GM12878 (cell line): ENCODE data around the gene SACM1L. TPM values are rescaled to one million over a fixed set of nuclear protein-coding genes. Genes with fewer than 3 reads are reported as not detected.

Experiments
- ATAC-seq: fragments of 200-7000 bp; cut with Tn5 transposase; 3 replicates; pipeline ENCODE4 v1.9.1; 2020; ENCODE audit warnings: mild to moderate bottlenecking, moderate library complexity
- BruUV-seq: library from RNA; stranded (reverse); fragments of 400-500 nt; replicated peaks from 2 replicates; lab custom pipeline; 2021; lab: Mats Ljungman, UMichigan
- CTCF ChIA-PET: fragments of 300-600 bp; sonication (Branson Sonifier 250); formaldehyde crosslinking; extraction: SDS; loops from one replicate; lab custom pipeline; 2021; ENCODE audit warnings: inconsistent platforms; lab: Yijun Ruan, JAX
- POLR2A ChIA-PET: fragments of 350-600 bp; formaldehyde crosslinking; extraction: SDS; loops from one replicate; lab custom pipeline; 2021; ENCODE audit warnings: inconsistent platforms; lab: Charles Lee
- RAD21 ChIA-PET: fragments of 300-600 bp; sonication (Branson Sonifier 250); formaldehyde crosslinking; loops from one replicate; lab custom pipeline; 2023; ENCODE audit warnings: antibody characterized with exemption; ENCODE audit not compliant: unreplicated experiment; lab: Charles Lee
- SMC1A ChIA-PET: fragments of 300-600 bp; sonication (Branson Sonifier 250); formaldehyde crosslinking; loops from one replicate; lab custom pipeline; 2023; ENCODE audit not compliant: unreplicated experiment, uncharacterized antibody; lab: Charles Lee
- DNase-seq: peaks from one replicate; pipeline ENCODE4 v3.0.0-alpha.2; 2011; ENCODE audit warnings: low read depth, low spot score
- FAIRE-seq: peaks from 3 replicates; lab custom pipeline; 2011; peaks lifted over from hg19 to GRCh38; lab: Jason Lieb, UNC
- H2AFZ ChIP-seq: 2 replicates; pipeline ENCODE4 v1.6.0; 2011; ENCODE audit warnings: low read depth, low read length, control low read depth; ENCODE audit not compliant: control insufficient read depth
- H3K27ac ChIP-seq: 2 replicates; pipeline ENCODE4 v1.5.1; 2011; ENCODE audit warnings: control low read depth; ENCODE audit not compliant: control insufficient read depth, insufficient read depth
- H3K27me3 ChIP-seq, 2 experiments: replicated peaks in 1 of 2; 2 replicates each; pipeline versions ENCODE4 v1.6.0 to v1.6.1; 2011; ENCODE audit warnings: low read length in 1 of 2; ENCODE audit not compliant: control insufficient read depth in 2 of 2, insufficient read depth in 2 of 2
- H3K36me3 ChIP-seq, 2 experiments: 2 replicates each; pipeline ENCODE4 v1.5.1; 2011; ENCODE audit warnings: low read length in 1 of 2; ENCODE audit not compliant: control insufficient read depth in 2 of 2, insufficient read depth in 2 of 2
- H3K4me1 ChIP-seq: 2 replicates; pipeline ENCODE4 v1.6.1; 2011; ENCODE audit warnings: mild to moderate bottlenecking, low read length, moderate library complexity, mixed read lengths; ENCODE audit not compliant: control insufficient read depth, insufficient read depth
- H3K4me2 ChIP-seq: 2 replicates; pipeline ENCODE4 v1.6.0; 2011; ENCODE audit warnings: control low read depth; ENCODE audit not compliant: control insufficient read depth, insufficient read depth
- H3K4me3 ChIP-seq: fragments of 200-600 bp; sonication (generic); 2 replicates; pipeline ENCODE4 v1.5.1; 2016
- H3K79me2 ChIP-seq: 2 replicates; pipeline ENCODE4 v1.6.0; 2011; ENCODE audit warnings: low read length; ENCODE audit not compliant: control insufficient read depth, insufficient read depth
- H3K9ac ChIP-seq: 2 replicates; pipeline ENCODE4 v1.8.0; 2011; ENCODE audit warnings: low read length, control low read depth, mixed read lengths; ENCODE audit not compliant: control insufficient read depth, insufficient read depth
- H3K9me3 ChIP-seq: replicated peaks from 3 replicates; pipeline ENCODE4 v1.5.1; 2011; ENCODE audit warnings: mild to moderate bottlenecking, low read length; ENCODE audit not compliant: control insufficient read depth, insufficient read depth
- H4K20me1 ChIP-seq: 2 replicates; pipeline ENCODE4 v1.6.0; 2011; ENCODE audit not compliant: control insufficient read depth, insufficient read depth
- CHD2 ChIP-seq: IDR thresholded peaks from 2 replicates; pipeline ENCODE4 v1.6.1; 2011; ENCODE audit warnings: low read depth, low read length, improper control_type of control experiment, borderline replicate concordance
- CREM ChIP-seq: IDR thresholded peaks from 2 replicates; pipeline ENCODE4 v1.6.1; 2014; ENCODE audit warnings: antibody characterized with exemption, low read depth
- DPF2 ChIP-seq: fragments of 450-650 bp; IDR thresholded peaks from 2 replicates; pipeline ENCODE4 v1.6.1; 2017; ENCODE audit warnings: mild to moderate bottlenecking
- E2F4 ChIP-seq: IDR thresholded peaks from 2 replicates; pipeline ENCODE4 v1.6.1; 2012; ENCODE audit warnings: low read depth, low read length, improper control_type of control experiment
- HDGF ChIP-seq: fragments of 450-650 bp; IDR thresholded peaks from 2 replicates; pipeline ENCODE4 v1.6.1; 2016; ENCODE audit warnings: antibody characterized with exemption
- JUND ChIP-seq: IDR thresholded peaks from 2 replicates; pipeline ENCODE4 v1.6.1; 2012; ENCODE audit warnings: low read depth, mild to moderate bottlenecking, low read length, improper control_type of control experiment, moderate library complexity
- NFYA ChIP-seq: IDR thresholded peaks from 2 replicates; pipeline ENCODE4 v1.6.1; 2011; ENCODE audit warnings: low read depth, mild to moderate bottlenecking, low read length, improper control_type of control experiment, borderline replicate concordance
- PKNOX1 ChIP-seq: fragments of 450-650 bp; IDR thresholded peaks from 2 replicates; pipeline ENCODE4 v1.6.1; 2016; ENCODE audit warnings: mild to moderate bottlenecking
- POU2F2 ChIP-seq: IDR thresholded peaks from 3 replicates; pipeline ENCODE4 v1.6.1; 2011; ENCODE audit warnings: low read depth, mild to moderate bottlenecking, low read length, borderline replicate concordance
- SKIL ChIP-seq: fragments of 450-650 bp; IDR thresholded peaks from 2 replicates; pipeline ENCODE4 v1.6.1; 2017; ENCODE audit warnings: mild to moderate bottlenecking, low read depth, inconsistent platforms; ENCODE audit not compliant: poor library complexity, severe bottlenecking
- STAT3 ChIP-seq: IDR thresholded peaks from 2 replicates; pipeline ENCODE4 v1.6.1; 2011; ENCODE audit warnings: low read depth, low read length, improper control_type of control experiment
- ZBED1 ChIP-seq: IDR thresholded peaks from 2 replicates; pipeline ENCODE4 v1.6.1; 2016; ENCODE audit warnings: borderline replicate concordance
- WGBS: methylation state at CpG from one replicate; pipeline ENCODE4 v1.1.6; 2016; ENCODE audit warnings: low lambda C conversion rate; ENCODE audit not compliant: insufficient replicate concordance, insufficient coverage; ENCODE audit errors: missing lambda C conversion rate; 5-methylcytosine and 5-hydroxymethylcytosine counted together
- in situ Hi-C: fragments of 300-500 bp; cut with MboI; formaldehyde crosslinking; loops from 9 replicates; pipeline ENCODE4 v1.14.3; 2018; ENCODE audit warnings: mixed read lengths
- intact Hi-C: fragments of 100-400 bp; cut with micrococcal nuclease; formaldehyde crosslinking; loops from one replicate; pipeline ENCODE4 v1.14.2; 2022; ENCODE audit not compliant: unreplicated experiment
- polyA plus RNA-seq, 11 experiments: library from polyadenylated mRNA; depleted of rRNA in 4 of 11; unstranded in 6 of 11; stranded (reverse) in 5 of 11; fragments of >200 nt; fragmentation: Nextera tagmentation in 4 of 11; fragmentation: Illumina TruSeq in 1 of 11; extraction: Ambion mirVana in 4 of 11; extraction: Trizol in 1 of 11; gene quantifications; 1 replicate in 1 of 11; 2 replicates in 10 of 11; pipeline versions ENCODE4 v1.2.1 to v1.2.3, GENCODE V29; 2011 to 2016; ENCODE audit warnings: inconsistent platforms in 2 of 11, missing spikeins in 2 of 11, low read depth in 1 of 11
- total RNA-seq, 4 experiments: library from RNA; depleted of rRNA in 3 of 4; stranded (reverse); fragments of >200 nt in 3 of 4; fragmentation: Illumina TruSeq in 1 of 4; extraction: Trizol in 1 of 4; gene quantifications; 2 replicates each; pipeline versions ENCODE4 v1.2.1 to v1.2.3, GENCODE V29; 2013 to 2021

SACM1L gene
- total and polyA plus RNA-seq, 10 of the 15 experiments (the other 5 are each of a cell fraction or from before 2014, with no cell fraction given), result 16.5 to 48.3 (median 28.9) TPM

GRCh38 chr3:45790596-45790995, 101.4 kb downstream of the SACM1L start:
- in situ Hi-C loops, result no loop called here
- 15% methylated on average over 2 of the region's 2 CpGs for WGBS
- no peaks in the 10 kb centered on the region for H3K79me2 ChIP-seq
- H3K27me3 ChIP-seq, result peaks cover 0 to 4% of the 10 kb centered on the region in 2 experiments; a peak in 1 of 4 replicates
- no peak overlapping the region for H3K4me2 ChIP-seq
- RAD21 ChIA-PET, result no interaction called here
- no peak for FAIRE-seq
- no peaks in the 10 kb centered on the region for H3K36me3 ChIP-seq
- ATAC-seq, result no peak
- no peak overlapping the region for H3K27ac ChIP-seq
- H4K20me1 ChIP-seq, result no peaks in the 10 kb centered on the region
- H2AFZ ChIP-seq, result no peak overlapping the region
- no peak overlapping the region for H3K4me3 ChIP-seq
- CTCF ChIA-PET, result interaction anchor here (2.6 kb wide), 1 partner anchor 28 kb away, joined by 6 read pairs; no protein-coding TSS in a partner anchor
- SMC1A ChIA-PET, result interaction anchor here (0.6 to 1.0 kb wide), 5 partner anchors 7 to 236 kb away, joined by 3 to 4 read pairs (median 3); no protein-coding TSS in a partner anchor
- DNase-seq, result no peak
- BruUV-seq, result no TSS peak
- H3K4me1 ChIP-seq, result no peaks in the 10 kb centered on the region
- intact Hi-C loops, result no loop called here
- H3K9ac ChIP-seq, result no peak overlapping the region
- POLR2A ChIA-PET, result no interaction called here
- TF ChIP-seq HDGF, result no peak
- TF ChIP-seq STAT3, result no peak
- no peak for TF ChIP-seq POU2F2
- no peak for TF ChIP-seq ZBED1
- no peak for TF ChIP-seq CREM
- no peak for TF ChIP-seq CHD2
- TF ChIP-seq SKIL, result no peak
- no peak for TF ChIP-seq JUND
- no peak for TF ChIP-seq NFYA
- no peak for TF ChIP-seq PKNOX1
- TF ChIP-seq E2F4, result no peak
- TF ChIP-seq DPF2, result no peak
- H3K9me3 ChIP-seq, result no peaks in the 10 kb centered on the region; the same call in 2 of the 3 replicates
